MM.1S (cell line): Measurements from ENCODE around the gene GALNT10.

Experiments
- CTCF ChIP-seq: fragments of 300-600 bp; sonication (generic); IDR thresholded peaks from 2 replicates; pipeline ENCODE4 v1.5.1; 2016; ENCODE audit warnings: antibody characterized with exemption, low read length, mixed read lengths
- EZH2 ChIP-seq: fragments of 300-600 bp; sonication (generic); optimal IDR thresholded peaks from 2 replicates; pipeline ENCODE3; 2017; ENCODE audit warnings: low read depth, mild to moderate bottlenecking, antibody characterized with exemption, low read length, mixed read lengths

GRCh38 chr5:154200221-154200620 is 9.7 kb downstream of the GALNT10 start:
- TF ChIP-seq CTCF: no peak
- no peak for TF ChIP-seq EZH2
